GM23338 (cell line): Measurements from ENCODE around the gene UHMK1.

Experiments used
- CREB1 ChIP-seq: fragments of 250-450 bp; sonication (Bioruptor Pico); IDR thresholded peaks from 2 replicates; pipeline ENCODE4 v1.5.0; 2020; ENCODE audit warnings: low read depth, mild to moderate bottlenecking, moderate library complexity
- CTCF ChIP-seq, 2 experiments: fragments of 200-600 bp in 1 of 2; sonication (generic) in 1 of 2; conservative IDR thresholded peaks; 2 replicates each; pipeline versions ENCODE4 v1.5.1 to v1.6.1; 2016 to 2017; ENCODE audit warnings: antibody characterized with exemption in 2 of 2, low read depth in 2 of 2, mild to moderate bottlenecking in 2 of 2, moderate library complexity in 1 of 2
- ETS1 ChIP-seq: IDR thresholded peaks from 2 replicates; pipeline ENCODE4 v1.6.1; 2016; ENCODE audit warnings: antibody characterized with exemption
- EZH2 ChIP-seq: fragments of 200-600 bp; sonication (generic); IDR thresholded peaks from one replicate; pipeline ENCODE4 v1.8.0; 2017; ENCODE audit warnings: antibody characterized with exemption, mild to moderate bottlenecking, low read depth; ENCODE audit not compliant: unreplicated experiment
- EZH2phosphoT487 ChIP-seq: fragments of 200-600 bp; sonication (generic); IDR thresholded peaks from one replicate; pipeline ENCODE4 v1.8.1; 2018; ENCODE audit warnings: antibody characterized with exemption; ENCODE audit not compliant: unreplicated experiment
- JUNB ChIP-seq: IDR thresholded peaks from one replicate; pipeline ENCODE4 v1.6.1; 2016; ENCODE audit warnings: antibody characterized with exemption; ENCODE audit not compliant: unreplicated experiment
- POLR2AphosphoS5 ChIP-seq: IDR thresholded peaks from 2 replicates; pipeline ENCODE4 v1.6.1; 2016; ENCODE audit warnings: antibody characterized with exemption, low read depth
- REST ChIP-seq: IDR thresholded peaks from one replicate; pipeline ENCODE4 v1.6.1; 2018; ENCODE audit warnings: antibody characterized with exemption; ENCODE audit not compliant: unreplicated experiment
- STAT1 ChIP-seq: IDR thresholded peaks from one replicate; pipeline ENCODE4 v1.6.1; 2016; ENCODE audit warnings: antibody characterized with exemption; ENCODE audit not compliant: unreplicated experiment

DNA sequence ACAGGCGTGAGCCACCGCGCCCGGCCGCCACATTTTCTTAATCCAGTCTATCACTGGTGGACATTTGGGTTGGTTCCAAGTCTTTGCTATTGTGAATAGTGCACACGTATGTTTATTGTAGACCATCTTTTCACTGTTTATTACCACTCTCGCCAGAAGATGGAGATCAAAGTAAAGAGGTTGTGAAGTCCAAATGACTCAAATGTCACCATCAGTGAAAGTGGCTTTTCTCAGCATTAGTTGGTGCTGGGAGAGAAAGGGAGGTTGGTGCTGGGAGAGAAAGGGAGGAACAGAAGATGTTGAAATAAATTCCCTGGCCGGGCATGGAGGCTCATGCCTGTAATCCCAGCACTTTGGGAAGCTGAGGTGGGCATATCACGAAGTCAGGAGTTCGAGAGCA lies 10.4 kb upstream of the UHMK1 start:
- no peak for TF ChIP-seq POLR2AphosphoS5
- TF ChIP-seq CTCF (conservative IDR thresholded peaks at IDR 0.05; ENCODE audit: low read depth in 2 of 2) = 0 out of 4 replicates have a peak, but pooled peaks of 1 of the 2 experiments have one; percentile 1
- no peak for TF ChIP-seq REST
- TF ChIP-seq CREB1 (CRISPR knock-in tag) = no peak
- no peak for TF ChIP-seq EZH2phosphoT487
- no peak for TF ChIP-seq EZH2
- no peak for TF ChIP-seq JUNB
- no peak for TF ChIP-seq ETS1
- no peak for TF ChIP-seq STAT1
